ENCODE measurements around the gene CELA2B.

GRCh38 chr1:15522551-15522950 is 46.6 kb downstream of the CELA2B start:
- TF ChIP-seq YY1 (tag by site-specific recombination; IDR thresholded peaks at IDR 0.05) (no peak), ZNF292 (tag by site-specific recombination; IDR thresholded peaks at IDR 0.05; ENCODE audit: borderline replicate concordance, low read depth) (no peak), ZNF335 (tag by site-specific recombination; conservative IDR thresholded peaks at IDR 0.05) (no peak), SETDB1 (IDR thresholded peaks at IDR 0.05; ENCODE audit: insufficient read length, low read length) (no peak)
- TF ChIP-seq, protein P1, sequence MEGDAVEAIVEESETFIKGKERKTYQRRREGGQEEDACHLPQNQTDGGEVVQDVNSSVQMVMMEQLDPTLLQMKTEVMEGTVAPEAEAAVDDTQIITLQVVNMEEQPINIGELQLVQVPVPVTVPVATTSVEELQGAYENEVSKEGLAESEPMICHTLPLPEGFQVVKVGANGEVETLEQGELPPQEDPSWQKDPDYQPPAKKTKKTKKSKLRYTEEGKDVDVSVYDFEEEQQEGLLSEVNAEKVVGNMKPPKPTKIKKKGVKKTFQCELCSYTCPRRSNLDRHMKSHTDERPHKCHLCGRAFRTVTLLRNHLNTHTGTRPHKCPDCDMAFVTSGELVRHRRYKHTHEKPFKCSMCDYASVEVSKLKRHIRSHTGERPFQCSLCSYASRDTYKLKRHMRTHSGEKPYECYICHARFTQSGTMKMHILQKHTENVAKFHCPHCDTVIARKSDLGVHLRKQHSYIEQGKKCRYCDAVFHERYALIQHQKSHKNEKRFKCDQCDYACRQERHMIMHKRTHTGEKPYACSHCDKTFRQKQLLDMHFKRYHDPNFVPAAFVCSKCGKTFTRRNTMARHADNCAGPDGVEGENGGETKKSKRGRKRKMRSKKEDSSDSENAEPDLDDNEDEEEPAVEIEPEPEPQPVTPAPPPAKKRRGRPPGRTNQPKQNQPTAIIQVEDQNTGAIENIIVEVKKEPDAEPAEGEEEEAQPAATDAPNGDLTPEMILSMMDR (tag by site-specific recombination; IDR thresholded peaks at IDR 0.05) = no peak
